ENCODE results near the gene LMNA. TPM values are rescaled to one million over a fixed set of nuclear protein-coding genes. Genes with fewer than 3 reads are reported as not detected.

The LMNA gene
- total RNA-seq, 1 experiment from 2014 or later, result 846 TPM

DNA sequence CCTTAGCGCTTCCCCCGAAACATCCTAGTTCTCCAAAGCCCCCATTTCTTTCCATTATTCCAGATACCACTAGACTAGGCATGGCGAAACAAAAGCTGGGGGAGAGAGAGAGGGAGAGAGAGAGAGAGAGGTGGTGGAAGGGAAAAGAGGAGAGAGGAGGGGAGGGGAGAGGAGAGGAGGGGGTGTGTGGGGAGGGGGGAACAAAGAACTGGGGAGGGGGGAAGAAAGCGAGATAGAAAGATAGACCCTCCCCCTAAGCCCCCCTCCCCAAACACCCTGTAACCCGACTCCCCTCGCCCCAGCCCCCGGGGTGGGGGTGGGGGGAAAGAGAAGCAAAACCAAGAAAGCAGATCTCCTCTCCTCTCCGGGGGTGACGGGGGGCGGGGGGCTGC, 32.6 kb upstream of the LMNA start:
- DNase-seq (ENCODE audit: low read depth), result no peak

DNA sequence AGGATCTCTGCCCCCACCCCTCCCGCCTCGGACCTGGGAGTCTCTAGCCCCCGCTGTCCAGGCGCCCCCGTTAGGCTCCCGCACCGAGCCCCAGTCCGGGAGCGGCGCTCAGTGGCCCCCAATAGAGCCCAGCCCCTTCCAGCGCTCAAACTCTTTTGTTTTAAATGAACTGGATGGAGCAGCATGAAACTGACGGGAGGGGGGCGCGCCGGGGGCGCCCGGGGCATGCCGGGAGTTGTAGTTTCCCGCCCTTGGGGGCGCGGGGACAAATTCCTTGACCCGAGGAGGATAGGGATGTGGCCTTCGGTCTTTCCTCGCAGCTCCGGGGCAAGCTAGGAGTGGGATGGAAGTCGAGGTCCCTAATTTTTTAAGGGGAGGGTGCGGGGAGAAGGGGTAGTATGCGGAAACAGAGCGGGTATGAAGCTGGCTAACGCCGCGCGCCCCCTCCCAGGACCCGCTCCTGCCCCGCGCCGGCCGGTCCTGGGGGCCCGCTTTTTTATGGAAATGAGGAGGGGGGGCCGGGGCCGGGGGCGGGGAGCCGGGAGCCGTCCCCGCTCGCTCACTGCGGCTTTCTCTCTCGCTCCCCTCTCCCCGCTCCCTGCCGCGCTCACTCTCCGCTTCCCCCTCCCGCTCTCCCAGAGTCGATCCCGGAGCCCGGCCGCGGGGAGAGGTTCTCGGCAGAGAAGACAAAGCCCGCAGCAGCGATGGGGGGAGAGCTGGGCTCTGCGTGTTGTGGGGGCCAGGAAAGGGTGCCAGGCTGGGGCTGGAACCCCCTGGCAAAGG, 32.0 kb upstream of the LMNA start, which contains the start of gene MEX3A:
TSS of gene MEX3A (minus strand) at position 157 of the 783 bp plus-strand sequence. CDS start 467 bp downstream, outside the sequence.
- peak; percentile 70 for DNase-seq (ENCODE audit: low read depth)

DNA sequence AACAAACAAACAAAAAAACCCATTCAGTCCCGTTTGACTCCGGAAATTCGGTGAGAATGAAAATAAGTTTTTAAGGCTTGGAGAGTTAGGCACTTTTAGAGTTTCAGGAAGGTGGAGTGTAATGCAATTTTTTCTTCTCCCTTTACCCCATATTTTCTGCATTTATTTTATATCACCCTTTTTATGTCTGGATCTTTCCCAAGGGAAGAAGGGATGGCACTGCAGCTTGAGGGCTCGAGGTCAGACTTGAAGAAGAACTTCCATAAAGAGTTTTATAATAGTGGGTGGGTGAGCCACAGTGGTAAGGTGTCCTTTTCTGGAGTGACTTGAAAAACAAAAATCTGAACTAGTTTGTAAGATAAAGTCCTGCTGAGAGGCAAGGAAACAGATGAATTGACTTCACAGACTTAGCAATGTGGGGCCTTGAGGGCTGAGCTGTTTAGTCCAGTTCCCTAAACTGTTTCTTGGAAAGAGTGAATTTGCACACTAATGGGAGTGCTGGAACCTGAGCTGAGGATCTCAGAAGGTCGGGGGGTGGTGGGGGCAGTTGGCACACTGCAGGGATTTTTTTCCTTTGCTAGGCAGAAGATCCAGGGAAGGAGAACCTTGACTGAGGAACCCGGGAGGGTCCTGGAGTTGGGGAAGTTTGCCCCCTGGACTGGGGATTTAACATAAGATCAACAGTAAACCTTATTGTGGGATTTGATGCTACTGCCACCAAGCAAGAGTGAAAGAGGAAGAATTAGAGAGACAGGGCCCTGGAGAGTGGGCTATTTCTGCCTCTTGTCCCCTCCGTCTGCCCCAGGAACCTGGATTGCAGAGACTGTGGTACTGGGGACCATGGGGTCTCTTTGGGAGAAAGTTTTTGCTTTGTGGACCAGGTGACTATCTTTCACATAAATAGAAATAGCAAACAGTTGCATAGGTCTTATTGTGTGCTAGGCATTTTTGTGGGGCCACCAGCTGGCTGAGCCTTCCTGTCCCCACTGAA, 30.4 kb upstream of the LMNA start:
- DNase-seq (ENCODE audit: low read depth), result no peak

DNA sequence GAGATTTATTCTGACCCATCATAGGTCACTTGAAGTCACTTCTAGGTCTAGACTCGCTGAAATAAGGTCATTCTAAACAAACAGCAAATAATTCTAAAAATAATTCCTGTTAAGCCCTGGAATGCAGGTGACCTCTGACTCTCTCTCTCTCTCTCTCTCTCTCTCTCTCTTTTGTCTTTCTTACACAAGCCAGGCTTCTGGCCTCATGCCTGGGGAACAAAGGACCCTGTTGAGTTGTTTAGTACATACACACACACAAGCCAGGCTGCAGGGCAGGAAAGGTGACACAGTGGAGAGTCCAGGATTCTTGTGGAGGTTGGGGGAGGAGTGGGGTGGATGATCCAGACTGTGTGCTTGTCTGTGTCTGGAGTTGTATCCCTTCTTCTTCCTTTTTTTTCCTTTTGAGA, 28.3 kb upstream of the LMNA start:
- DNase-seq (ENCODE audit: low read depth), result peak; percentile 39

GRCh38 chr1:156089704-156090103, 24.8 kb upstream of the LMNA start:
- DNase-seq (ENCODE audit: low read depth), result no peak

GRCh38 chr1:156090138-156090839, 24.2 kb upstream of the LMNA start:
- DNase-seq (ENCODE audit: low read depth), result no peak

DNA sequence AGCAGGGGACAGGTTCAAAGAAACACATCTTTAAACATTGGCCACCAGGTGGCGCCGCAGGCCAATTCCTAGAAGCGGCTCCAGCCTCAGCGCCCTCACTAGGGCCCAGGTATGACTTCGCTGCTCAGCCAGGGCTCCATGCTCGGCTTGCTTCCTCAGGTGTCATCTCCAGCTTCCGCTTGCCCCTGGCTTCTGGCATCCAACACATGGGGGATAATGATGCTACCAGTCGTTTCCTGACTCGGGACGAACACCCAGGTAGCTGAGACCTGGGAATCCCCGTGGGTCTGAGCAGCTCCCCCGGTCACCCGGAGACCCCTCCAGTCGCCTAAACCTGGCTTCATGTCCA, 23.7 kb upstream of the LMNA start:
- peak; percentile 76 for DNase-seq (ENCODE audit: low read depth)

DNA sequence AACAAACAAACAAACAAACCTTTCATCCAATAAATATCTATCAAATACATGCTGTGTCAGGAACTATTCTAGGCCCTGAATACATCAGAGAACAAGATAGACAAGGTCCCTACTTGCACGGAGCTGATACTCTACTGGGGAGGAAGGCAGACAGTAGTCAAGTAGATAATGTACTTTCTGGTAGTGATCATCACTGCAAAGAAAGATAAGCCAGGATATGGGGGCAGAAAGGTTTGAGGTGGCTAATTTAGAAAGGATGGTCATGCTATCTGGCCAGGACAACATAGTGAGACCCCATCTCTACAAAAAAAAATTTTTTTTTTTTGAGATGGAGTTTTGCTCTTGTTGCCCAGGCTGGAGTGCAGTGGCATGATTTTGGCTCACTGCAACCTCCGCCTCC, 22.9 kb upstream of the LMNA start:
- no peak for DNase-seq (ENCODE audit: low read depth)

DNA sequence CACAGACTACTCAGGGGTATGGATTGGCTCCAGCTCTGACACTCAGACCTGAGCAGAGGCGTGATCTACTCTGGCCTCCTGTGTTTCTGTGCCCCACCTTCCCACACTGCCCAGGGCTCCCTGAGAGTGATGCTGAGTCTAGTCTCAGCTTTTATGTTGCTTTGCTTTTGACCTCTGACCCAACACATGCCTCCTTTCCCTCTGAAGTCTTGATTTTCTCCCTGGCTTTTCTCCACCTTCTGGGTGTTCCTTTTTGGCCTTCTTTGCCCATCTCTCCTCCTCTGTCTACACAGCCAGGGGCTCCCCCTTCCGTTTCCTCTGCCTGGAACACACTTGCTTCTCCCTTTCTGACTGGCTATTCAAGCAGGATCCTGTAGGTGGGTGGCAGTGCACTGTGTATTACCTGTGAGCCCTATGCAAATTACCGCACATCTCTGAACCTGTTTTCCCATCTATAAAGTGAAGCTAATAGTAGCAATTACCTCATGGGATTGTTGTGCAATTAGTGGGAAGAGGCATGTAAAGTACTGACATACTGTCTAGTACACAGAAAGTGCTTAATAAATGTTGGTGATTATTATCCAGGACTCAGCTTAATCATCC, 18.5 kb upstream of the LMNA start:
- no peak for DNase-seq (ENCODE audit: low read depth)

DNA sequence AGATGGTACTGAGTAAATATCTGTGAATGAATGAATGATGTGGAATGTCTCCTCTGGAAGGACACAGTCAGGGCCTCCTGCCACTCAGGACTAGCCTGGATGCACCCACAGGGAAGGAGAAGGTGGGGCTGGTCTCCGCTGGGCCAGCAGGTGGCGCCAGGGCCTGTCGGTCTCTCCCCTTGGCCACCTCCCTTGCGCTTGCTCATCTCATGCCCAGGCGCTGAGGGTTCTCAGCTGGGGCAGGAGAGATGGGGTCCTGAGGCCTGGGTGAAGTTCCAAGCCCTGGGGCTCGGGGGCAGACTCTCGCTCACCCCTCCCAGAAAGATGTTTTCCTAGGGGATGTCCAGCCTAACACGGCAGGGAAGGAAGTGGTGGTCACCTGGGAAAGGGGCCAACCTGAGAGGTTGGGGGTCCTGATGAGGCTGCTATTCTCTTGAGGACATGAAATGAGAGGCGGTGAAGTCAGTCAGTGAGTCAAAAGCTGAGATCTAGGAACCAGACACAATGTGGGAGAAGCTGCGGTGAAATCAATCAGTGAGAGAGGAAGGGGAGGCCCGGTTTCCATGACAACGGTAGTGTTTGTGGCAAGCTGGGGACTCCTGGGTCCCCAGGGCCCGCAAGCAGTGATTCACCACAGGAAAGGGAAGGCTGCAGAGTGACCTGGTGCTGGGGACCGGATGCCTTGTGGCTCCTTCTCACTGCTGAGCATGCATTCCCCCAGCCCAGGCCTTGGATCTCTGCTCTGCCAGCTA, 17.7 kb upstream of the LMNA start:
- peak; percentile 87 for DNase-seq (ENCODE audit: low read depth)

GRCh38 chr1:156097499-156098178, 16.9 kb upstream of the LMNA start:
- DNase-seq (ENCODE audit: low read depth), result no peak

DNA sequence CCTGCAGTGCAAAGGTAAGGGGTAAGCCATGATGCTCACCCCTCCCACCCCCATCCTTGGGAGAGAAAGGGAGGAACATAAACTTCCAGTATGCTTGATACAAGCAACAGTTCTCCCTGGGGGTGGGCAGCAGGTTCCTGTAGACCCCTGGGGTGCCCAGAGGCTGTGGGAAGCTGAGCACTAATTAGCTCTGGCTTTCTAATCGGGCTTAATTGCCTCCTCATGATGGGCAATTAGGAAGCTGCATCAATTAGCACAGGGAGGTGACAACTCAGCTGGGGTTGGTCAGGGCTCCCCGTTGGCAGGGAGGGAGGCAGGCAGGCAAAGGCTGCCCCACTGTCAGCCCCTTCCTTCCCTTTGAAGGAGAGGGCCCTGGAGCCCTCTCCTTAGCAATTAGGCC, 15.7 kb upstream of the LMNA start:
- no peak for DNase-seq (ENCODE audit: low read depth)

- DNase-seq (ENCODE audit: low read depth), result no peak
Measured at GRCh38 chr1:156099282-156099681, 15.2 kb upstream of the LMNA start.

- DNase-seq (ENCODE audit: low read depth), result no peak
Measured at GRCh38 chr1:156100205-156100995, 14.1 kb upstream of the LMNA start.

DNA sequence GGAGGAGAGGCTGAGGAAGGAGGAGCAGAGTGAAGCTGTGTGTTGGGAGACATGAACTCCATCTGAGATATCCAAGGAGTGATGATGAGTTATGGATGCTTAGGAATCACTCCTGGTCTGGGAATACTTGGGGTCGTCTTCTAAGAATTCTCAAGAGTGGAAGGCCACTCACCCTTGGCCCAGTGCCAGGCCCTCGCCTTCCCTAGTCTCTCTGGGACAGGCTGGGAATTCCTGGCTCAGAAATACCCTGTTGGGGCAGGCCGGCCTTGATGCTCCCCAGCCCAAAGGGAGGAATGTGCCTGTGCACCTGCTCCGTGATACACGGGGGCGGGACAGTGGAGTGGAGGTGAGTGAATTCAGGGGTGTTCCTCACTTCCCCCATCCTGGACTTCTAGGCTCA, 12.6 kb upstream of the LMNA start:
- no peak for DNase-seq (ENCODE audit: low read depth)

- peak; percentile 53 for DNase-seq (ENCODE audit: low read depth)
Measured at GRCh38 chr1:156102633-156103511, 11.6 kb upstream of the LMNA start.

DNA sequence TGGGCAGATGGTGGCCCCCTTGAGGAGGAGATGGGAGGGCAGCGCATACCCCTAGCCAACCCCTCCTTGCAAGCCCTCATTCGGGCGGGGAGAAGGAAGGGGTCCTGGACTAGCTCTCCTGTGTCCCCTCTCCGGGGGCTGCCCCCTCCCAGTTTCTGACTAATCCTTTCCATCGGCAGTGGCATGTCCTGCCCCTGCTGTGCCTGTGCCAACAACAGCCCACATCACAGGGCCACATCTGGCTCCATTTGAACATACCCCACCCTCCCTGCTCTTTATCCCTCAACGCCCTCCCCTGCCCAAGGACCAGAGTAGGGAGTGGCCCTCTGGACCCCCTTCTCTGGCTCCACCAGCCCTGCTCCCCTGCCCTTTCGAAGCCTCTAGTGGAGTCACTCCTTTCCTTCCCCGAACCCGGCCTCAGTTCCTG, 11.0 kb upstream of the LMNA start:
- DNase-seq (ENCODE audit: low read depth), result peak; percentile 59

Data from HT1080 (cell line).